ENCODE measurements around the gene RPL5. TPM values are rescaled to one million over a fixed set of nuclear protein-coding genes. Genes with fewer than 3 reads are reported as not detected.

The RPL5 gene
- total and polyA plus RNA-seq, 9 of the 15 experiments (the other 6 are each of a cell fraction or from before 2014, with no cell fraction given), result 1,467 to 4,252 (median 2,454) TPM

DNA sequence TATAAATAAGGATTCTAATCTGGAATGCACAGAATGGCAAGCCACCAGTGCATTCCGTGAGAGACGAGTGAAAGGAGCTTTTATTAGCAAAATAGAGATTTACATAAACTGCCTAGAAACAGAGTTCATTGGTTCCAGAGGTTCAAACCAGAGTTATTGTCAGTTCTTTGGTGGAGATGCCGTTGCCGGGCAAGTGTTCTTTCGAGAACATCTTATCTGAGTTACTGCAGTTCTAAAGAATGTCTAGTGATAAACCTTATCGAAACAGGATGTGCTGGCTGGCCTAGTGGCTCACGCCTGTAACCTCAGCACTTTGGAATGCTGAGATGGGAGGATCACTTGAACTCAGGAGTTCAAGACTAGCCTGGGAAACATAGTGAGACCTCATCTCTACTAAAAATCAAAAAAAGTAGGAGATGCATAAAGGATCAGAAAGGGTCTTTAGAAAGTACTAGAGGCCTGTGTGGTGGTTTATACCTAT lies 27.1 kb upstream of the RPL5 start (continued):
- peak; percentile 93 for TF ChIP-seq FOSL1 (tag; conservative IDR thresholded peaks at IDR 0.05)
- no peak for TF ChIP-seq ARHGAP35 (IDR thresholded peaks at IDR 0.05; ENCODE audit: partially characterized antibody)
- no peak for TF ChIP-seq CEBPB (tag; IDR thresholded peaks at IDR 0.05)
- no peak for TF ChIP-seq FOXJ2 (tag; IDR thresholded peaks at IDR 0.05)
- no peak for TF ChIP-seq GTF2A2 (tag; IDR thresholded peaks at IDR 0.05)
- peak; percentile 91 for TF ChIP-seq CBFA2T2 (conservative IDR thresholded peaks at IDR 0.05)
- peak; percentile 75 for TF ChIP-seq NFIC (IDR thresholded peaks at IDR 0.05)
- TF ChIP-seq, protein P1, sequence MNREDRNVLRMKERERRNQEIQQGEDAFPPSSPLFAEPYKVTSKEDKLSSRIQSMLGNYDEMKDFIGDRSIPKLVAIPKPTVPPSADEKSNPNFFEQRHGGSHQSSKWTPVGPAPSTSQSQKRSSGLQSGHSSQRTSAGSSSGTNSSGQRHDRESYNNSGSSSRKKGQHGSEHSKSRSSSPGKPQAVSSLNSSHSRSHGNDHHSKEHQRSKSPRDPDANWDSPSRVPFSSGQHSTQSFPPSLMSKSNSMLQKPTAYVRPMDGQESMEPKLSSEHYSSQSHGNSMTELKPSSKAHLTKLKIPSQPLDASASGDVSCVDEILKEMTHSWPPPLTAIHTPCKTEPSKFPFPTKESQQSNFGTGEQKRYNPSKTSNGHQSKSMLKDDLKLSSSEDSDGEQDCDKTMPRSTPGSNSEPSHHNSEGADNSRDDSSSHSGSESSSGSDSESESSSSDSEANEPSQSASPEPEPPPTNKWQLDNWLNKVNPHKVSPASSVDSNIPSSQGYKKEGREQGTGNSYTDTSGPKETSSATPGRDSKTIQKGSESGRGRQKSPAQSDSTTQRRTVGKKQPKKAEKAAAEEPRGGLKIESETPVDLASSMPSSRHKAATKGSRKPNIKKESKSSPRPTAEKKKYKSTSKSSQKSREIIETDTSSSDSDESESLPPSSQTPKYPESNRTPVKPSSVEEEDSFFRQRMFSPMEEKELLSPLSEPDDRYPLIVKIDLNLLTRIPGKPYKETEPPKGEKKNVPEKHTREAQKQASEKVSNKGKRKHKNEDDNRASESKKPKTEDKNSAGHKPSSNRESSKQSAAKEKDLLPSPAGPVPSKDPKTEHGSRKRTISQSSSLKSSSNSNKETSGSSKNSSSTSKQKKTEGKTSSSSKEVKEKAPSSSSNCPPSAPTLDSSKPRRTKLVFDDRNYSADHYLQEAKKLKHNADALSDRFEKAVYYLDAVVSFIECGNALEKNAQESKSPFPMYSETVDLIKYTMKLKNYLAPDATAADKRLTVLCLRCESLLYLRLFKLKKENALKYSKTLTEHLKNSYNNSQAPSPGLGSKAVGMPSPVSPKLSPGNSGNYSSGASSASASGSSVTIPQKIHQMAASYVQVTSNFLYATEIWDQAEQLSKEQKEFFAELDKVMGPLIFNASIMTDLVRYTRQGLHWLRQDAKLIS (CRISPR knock-in tag; IDR thresholded peaks at IDR 0.05), result no peak
- TF ChIP-seq, protein P2, sequence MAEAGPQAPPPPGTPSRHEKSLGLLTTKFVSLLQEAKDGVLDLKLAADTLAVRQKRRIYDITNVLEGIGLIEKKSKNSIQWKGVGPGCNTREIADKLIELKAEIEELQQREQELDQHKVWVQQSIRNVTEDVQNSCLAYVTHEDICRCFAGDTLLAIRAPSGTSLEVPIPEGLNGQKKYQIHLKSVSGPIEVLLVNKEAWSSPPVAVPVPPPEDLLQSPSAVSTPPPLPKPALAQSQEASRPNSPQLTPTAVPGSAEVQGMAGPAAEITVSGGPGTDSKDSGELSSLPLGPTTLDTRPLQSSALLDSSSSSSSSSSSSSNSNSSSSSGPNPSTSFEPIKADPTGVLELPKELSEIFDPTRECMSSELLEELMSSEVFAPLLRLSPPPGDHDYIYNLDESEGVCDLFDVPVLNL (CRISPR knock-in tag; IDR thresholded peaks at IDR 0.05; ENCODE audit: low read depth), result no peak
- no peak for TF ChIP-seq ZNF232 (CRISPR knock-in tag; IDR thresholded peaks at IDR 0.05)
- no peak for TF ChIP-seq ZNF785 (CRISPR knock-in tag; IDR thresholded peaks at IDR 0.05)
- TF ChIP-seq NCOA2 (IDR thresholded peaks at IDR 0.05; ENCODE audit: partially characterized antibody in 2 of 2), result no peak
- TF ChIP-seq, protein P3, sequence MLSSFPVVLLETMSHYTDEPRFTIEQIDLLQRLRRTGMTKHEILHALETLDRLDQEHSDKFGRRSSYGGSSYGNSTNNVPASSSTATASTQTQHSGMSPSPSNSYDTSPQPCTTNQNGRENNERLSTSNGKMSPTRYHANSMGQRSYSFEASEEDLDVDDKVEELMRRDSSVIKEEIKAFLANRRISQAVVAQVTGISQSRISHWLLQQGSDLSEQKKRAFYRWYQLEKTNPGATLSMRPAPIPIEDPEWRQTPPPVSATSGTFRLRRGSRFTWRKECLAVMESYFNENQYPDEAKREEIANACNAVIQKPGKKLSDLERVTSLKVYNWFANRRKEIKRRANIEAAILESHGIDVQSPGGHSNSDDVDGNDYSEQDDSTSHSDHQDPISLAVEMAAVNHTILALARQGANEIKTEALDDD (IDR thresholded peaks at IDR 0.05), result no peak
- peak; percentile 93 for TF ChIP-seq JUN (IDR thresholded peaks at IDR 0.05; ENCODE audit: borderline replicate concordance, low read depth, low read length)
- TF ChIP-seq JUN (CRISPR knock-in tag; IDR thresholded peaks at IDR 0.05; ENCODE audit: borderline replicate concordance), result no peak
- TF ChIP-seq, protein P4, sequence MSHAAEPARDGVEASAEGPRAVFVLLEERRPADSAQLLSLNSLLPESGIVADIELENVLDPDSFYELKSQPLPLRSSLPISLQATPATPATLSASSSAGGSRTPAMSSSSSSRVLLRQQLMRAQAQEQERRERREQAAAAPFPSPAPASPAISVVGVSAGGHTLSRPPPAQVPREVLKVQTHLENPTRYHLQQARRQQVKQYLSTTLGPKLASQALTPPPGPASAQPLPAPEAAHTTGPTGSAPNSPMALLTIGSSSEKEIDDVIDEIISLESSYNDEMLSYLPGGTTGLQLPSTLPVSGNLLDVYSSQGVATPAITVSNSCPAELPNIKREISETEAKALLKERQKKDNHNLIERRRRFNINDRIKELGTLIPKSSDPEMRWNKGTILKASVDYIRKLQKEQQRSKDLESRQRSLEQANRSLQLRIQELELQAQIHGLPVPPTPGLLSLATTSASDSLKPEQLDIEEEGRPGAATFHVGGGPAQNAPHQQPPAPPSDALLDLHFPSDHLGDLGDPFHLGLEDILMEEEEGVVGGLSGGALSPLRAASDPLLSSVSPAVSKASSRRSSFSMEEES (CRISPR knock-in tag; IDR thresholded peaks at IDR 0.05), result no peak
- TF ChIP-seq TFAM (CRISPR knock-in tag; conservative IDR thresholded peaks at IDR 0.05), result no peak
- peak; percentile 55; the same call in 1 of the 2 replicates for TF ChIP-seq SMAD4 (CRISPR knock-in tag; conservative IDR thresholded peaks at IDR 0.05)
- TF ChIP-seq HLTF (IDR thresholded peaks at IDR 0.05), result no peak
- no peak for TF ChIP-seq WHSC1 (IDR thresholded peaks at IDR 0.05; ENCODE audit: low read length)
- TF ChIP-seq STAG1 (CRISPR knock-in tag; IDR thresholded peaks at IDR 0.05; ENCODE audit: borderline replicate concordance), result no peak

All from K562 (cell line).